SK-N-SH (cell line): Measurements from ENCODE around the gene ZFYVE9. TPM values are rescaled to one million over a fixed set of nuclear protein-coding genes. Genes with fewer than 3 reads are reported as not detected.

ENCODE experiments used
- CTCF ChIA-PET: fragments of 300-600, 350-600 bp; formaldehyde crosslinking; extraction: SDS; loops from one replicate; lab custom pipeline; 2021; lab: Yijun Ruan, JAX
- POLR2A ChIA-PET: fragments of 350-600 bp; sonication (Branson Sonifier 250); formaldehyde crosslinking; extraction: SDS; loops from one replicate; lab custom pipeline; 2020; ENCODE audit warnings: antibody characterized with exemption, inconsistent platforms; lab: Yijun Ruan, JAX
- DNase-seq: peaks from one replicate; pipeline ENCODE4 v3.0.0; 2012
- H2AFZ ChIP-seq: fragments of 200-600 bp; sonication (generic); 2 replicates; pipeline ENCODE4 v1.8.1; 2016; ENCODE audit warnings: antibody characterized with exemption, mild to moderate bottlenecking, low read depth
- H3F3A ChIP-seq: fragments of 200-600 bp; sonication (generic); replicated peaks from 2 replicates; pipeline ENCODE3; 2016; ENCODE audit warnings: antibody characterized with exemption, mild to moderate bottlenecking; ENCODE audit not compliant: insufficient read depth
- H3K27ac ChIP-seq, 2 experiments: fragments of 200-500 bp in 1 of 2; fragments of 200-600 bp in 1 of 2; sonication (Bioruptor generic) in 1 of 2; sonication (generic), shearing (Covaris generic) in 1 of 2; 2 replicates each; pipeline versions ENCODE4 v1.5.1 to v1.6.1; 2014 to 2016; ENCODE audit warnings: low read depth in 2 of 2, inconsistent platforms in 1 of 2, low read length in 1 of 2, mild to moderate bottlenecking in 1 of 2, mixed read lengths in 1 of 2
- H3K27me3 ChIP-seq: fragments of 200-600 bp; sonication (generic), shearing (Covaris generic); 2 replicates; pipeline ENCODE4 v1.6.1; 2016; ENCODE audit warnings: mixed run types; ENCODE audit not compliant: insufficient read depth
- H3K36me3 ChIP-seq, 2 experiments: fragments of 200-500 bp in 1 of 2; fragments of 200-600 bp in 1 of 2; sonication (Bioruptor generic) in 1 of 2; sonication (generic) in 1 of 2; replicated peaks in 1 of 2; 2 replicates each; pipeline versions ENCODE3 to v1.5.1; 2014 to 2016; ENCODE audit warnings: low read length in 1 of 2, mild to moderate bottlenecking in 1 of 2; ENCODE audit not compliant: insufficient read depth in 2 of 2, control insufficient read depth in 1 of 2
- H3K4me1 ChIP-seq, 2 experiments: fragments of 200-500 bp in 1 of 2; fragments of 200-600 bp in 1 of 2; sonication (Bioruptor generic) in 1 of 2; sonication (generic), shearing (Covaris generic) in 1 of 2; 2 replicates each; pipeline versions ENCODE4 v1.5.1 to v1.6.1; 2014 to 2016; ENCODE audit warnings: low read depth in 1 of 2, low read length in 1 of 2, mixed run types in 1 of 2; ENCODE audit not compliant: insufficient read depth in 2 of 2, control insufficient read depth in 1 of 2
- H3K4me2 ChIP-seq: fragments of 200-600 bp; sonication (generic), shearing (Covaris generic); 2 replicates; pipeline ENCODE4 v1.6.1; 2017; ENCODE audit warnings: mixed run types
- H3K4me3 ChIP-seq, 2 experiments: fragments of 200-500 bp in 1 of 2; fragments of 200-600 bp in 1 of 2; sonication (Bioruptor generic) in 1 of 2; sonication (generic), shearing (Covaris generic) in 1 of 2; 2 replicates each; pipeline versions ENCODE4 v1.5.1 to v1.8.1; 2014 to 2016; ENCODE audit warnings: low read depth in 2 of 2, inconsistent platforms in 1 of 2, low read length in 1 of 2, mild to moderate bottlenecking in 1 of 2, mixed read lengths in 1 of 2, moderate library complexity in 1 of 2
- H3K79me2 ChIP-seq: fragments of 200-600 bp; sonication (generic); 2 replicates; pipeline ENCODE4 v1.8.1; 2017; ENCODE audit warnings: mild to moderate bottlenecking; ENCODE audit not compliant: insufficient read depth
- H3K9ac ChIP-seq: fragments of 200-600 bp; sonication (generic); 2 replicates; pipeline ENCODE4 v1.6.1; 2017; ENCODE audit warnings: mixed run types
- H3K9me2 ChIP-seq: fragments of 200-600 bp; sonication (generic); 2 replicates; pipeline ENCODE4 v1.6.1; 2017; ENCODE audit warnings: mixed run types
- H3K9me3 ChIP-seq: fragments of 200-600 bp; sonication (generic); 2 replicates; pipeline ENCODE4 v1.6.1; 2017; ENCODE audit warnings: mixed run types, mild to moderate bottlenecking, moderate library complexity
- H4K20me1 ChIP-seq: fragments of 200-600 bp; sonication (generic); 2 replicates; pipeline ENCODE4 v1.6.1; 2017; ENCODE audit warnings: mild to moderate bottlenecking, mixed run types; ENCODE audit not compliant: insufficient read depth
- CHD2 ChIP-seq: fragments of 150-350 bp; IDR thresholded peaks from 2 replicates; pipeline ENCODE4 v1.6.1; 2018; ENCODE audit warnings: low read length; ENCODE audit not compliant: partially characterized antibody
- EP300 ChIP-seq, 2 experiments: IDR thresholded peaks; 2 replicates each; pipeline versions ENCODE4 v1.4.0 to v1.6.1; 2012; ENCODE audit warnings: borderline replicate concordance in 1 of 2, low read depth in 1 of 2, low read length in 1 of 2
- EZH2phosphoT487 ChIP-seq: fragments of 200-600 bp; sonication (generic); IDR thresholded peaks from 2 replicates; pipeline ENCODE4 v1.6.1; 2017; ENCODE audit warnings: low read depth, mixed run types, mild to moderate bottlenecking, antibody characterized with exemption, moderate library complexity, borderline replicate concordance
- FOXM1 ChIP-seq: IDR thresholded peaks from 2 replicates; pipeline ENCODE4 v1.4.0; 2012; ENCODE audit warnings: low read depth, mild to moderate bottlenecking
- IRF3 ChIP-seq: fragments of 150-350 bp; IDR thresholded peaks from 2 replicates; pipeline ENCODE4 v1.6.1; 2016; ENCODE audit warnings: mild to moderate bottlenecking, low read depth, low read length
- MEF2A ChIP-seq: IDR thresholded peaks from 2 replicates; pipeline ENCODE4 v1.4.0; 2012; ENCODE audit warnings: low read depth, borderline replicate concordance
- MXI1 ChIP-seq: IDR thresholded peaks from 2 replicates; pipeline ENCODE4 v1.6.1; 2012; ENCODE audit warnings: mild to moderate bottlenecking, low read depth, low read length, improper control_type of control experiment
- NFIC ChIP-seq: IDR thresholded peaks from 2 replicates; pipeline ENCODE4 v1.4.0; 2012; ENCODE audit warnings: borderline replicate concordance
- NRF1 ChIP-seq: IDR thresholded peaks from 2 replicates; pipeline ENCODE4 v1.6.1; 2012; ENCODE audit warnings: low read depth, mild to moderate bottlenecking, low read length
- PBX3 ChIP-seq: IDR thresholded peaks from 2 replicates; pipeline ENCODE4; 2012
- POLR2AphosphoS5 ChIP-seq: IDR thresholded peaks from 2 replicates; pipeline ENCODE4 v1.6.1; 2012; ENCODE audit warnings: low read depth, low read length
- RCOR1 ChIP-seq: fragments of 150-350 bp; IDR thresholded peaks from 2 replicates; pipeline ENCODE4 v1.6.1; 2017; ENCODE audit warnings: antibody characterized with exemption, low read length
- REST ChIP-seq: IDR thresholded peaks from 2 replicates; pipeline ENCODE4 v1.6.1; 2012; ENCODE audit warnings: mild to moderate bottlenecking, low read depth, low read length, moderate library complexity
- SMC3 ChIP-seq: IDR thresholded peaks from 2 replicates; pipeline ENCODE4 v1.6.1; 2012; ENCODE audit warnings: low read depth, low read length, improper control_type of control experiment
- USF2 ChIP-seq: fragments of 150-350 bp; IDR thresholded peaks from 2 replicates; pipeline ENCODE4 v1.6.1; 2017; ENCODE audit warnings: antibody characterized with exemption, low read length, low read depth, borderline replicate concordance
- WGBS: methylation state at CpG from one replicate; pipeline ENCODE4 v1.1.6; 2017; ENCODE audit warnings: low lambda C conversion rate; 5-methylcytosine and 5-hydroxymethylcytosine counted together
- polyA plus RNA-seq, 3 experiments: library from polyadenylated mRNA; depleted of rRNA; stranded (reverse); fragments of >200 nt; gene quantifications; 2 replicates each; pipeline ENCODE4 v1.2.3, GENCODE V29; 2012

ZFYVE9 gene
- polyA plus RNA-seq, 1 of the 3 experiments (the other 2 are of a cell fraction), result 4.1 TPM

- no peak overlapping the region for H3K9ac ChIP-seq
- no peak for DNase-seq
- no peaks in the 10 kb centered on the region for H4K20me1 ChIP-seq
- peaks cover 14% of the 10 kb centered on the region for H3F3A ChIP-seq
- TF ChIP-seq USF2 (no peak), POLR2AphosphoS5 (no peak), EZH2phosphoT487 (no peak), CHD2 (no peak), PBX3 (no peak), EP300 (IDR thresholded peaks at IDR 0.05; ENCODE audit: borderline replicate concordance in 1 of 2, low read depth in 1 of 2, low read length in 1 of 2) (no peak)
- no peaks in the 10 kb centered on the region for H3K36me3 ChIP-seq
- no peaks in the 10 kb centered on the region for H3K27me3 ChIP-seq
- ChIA-PET CTCF (interaction anchor here (0.9 kb wide), 1 partner anchor 10 kb away, joined by 3 read pairs; no protein-coding TSS in a partner anchor), POLR2A (no interaction called here)
- no peak overlapping the region for H2AFZ ChIP-seq
- peaks cover 4 to 10% of the 10 kb centered on the region in 2 experiments; a peak in 2 of 4 replicates for H3K4me1 ChIP-seq
- H3K9me2 ChIP-seq, result no peaks in the 10 kb centered on the region
- H3K27ac ChIP-seq, result no peak overlapping the region
- no peaks in the 10 kb centered on the region; the same call in 1 of the 2 replicates for H3K79me2 ChIP-seq
- H3K4me3 ChIP-seq, result no peak overlapping the region
- H3K4me2 ChIP-seq, result no peak overlapping the region
- no peaks in the 10 kb centered on the region for H3K9me3 ChIP-seq
- 100% methylated on average over 1 of the region's 1 CpG for WGBS
Measured at GRCh38 chr1:52233463-52233862, 91.6 kb downstream of the ZFYVE9 start.

- H3K9ac ChIP-seq, result no peak overlapping the region
- no peaks in the 10 kb centered on the region for H3K27me3 ChIP-seq
- no peak overlapping the region for H2AFZ ChIP-seq
- H3K4me1 ChIP-seq, result peaks cover 4 to 10% of the 10 kb centered on the region in 2 experiments; a peak in 2 of 4 replicates
- H3K9me3 ChIP-seq, result no peaks in the 10 kb centered on the region
- no peaks in the 10 kb centered on the region for H3K9me2 ChIP-seq
- H3K27ac ChIP-seq, result no peak overlapping the region
- peaks cover 19% of the 10 kb centered on the region for H3F3A ChIP-seq
- H3K4me2 ChIP-seq, result no peak overlapping the region
- H3K36me3 ChIP-seq, result no peaks in the 10 kb centered on the region
- CTCF ChIA-PET, result no interaction called here
- no peak for DNase-seq
- H3K79me2 ChIP-seq, result no peaks in the 10 kb centered on the region; the same call in 1 of the 2 replicates
- no peaks in the 10 kb centered on the region for H4K20me1 ChIP-seq
- WGBS, result 98% methylated on average over 4 of the region's 4 CpGs
- no peak overlapping the region for H3K4me3 ChIP-seq
- POLR2A ChIA-PET, result no interaction called here
- TF ChIP-seq SMC3 (no peak), EZH2phosphoT487 (no peak), RCOR1 (no peak), NFIC (no peak), CHD2 (no peak), IRF3 (no peak), REST (no peak), NRF1 (no peak), FOXM1 (no peak), MXI1 (no peak), MEF2A (no peak)
Measured at GRCh38 chr1:52234014-52234413, 92.1 kb downstream of the ZFYVE9 start.
